ENCODE data around the gene WDFY4. TPM values are rescaled to one million over a fixed set of nuclear protein-coding genes. Genes with fewer than 3 reads are reported as not detected.

WDFY4 gene
- total and polyA plus RNA-seq, 2 of the 4 experiments (the other 2 are of a cell fraction) = not detected

DNA sequence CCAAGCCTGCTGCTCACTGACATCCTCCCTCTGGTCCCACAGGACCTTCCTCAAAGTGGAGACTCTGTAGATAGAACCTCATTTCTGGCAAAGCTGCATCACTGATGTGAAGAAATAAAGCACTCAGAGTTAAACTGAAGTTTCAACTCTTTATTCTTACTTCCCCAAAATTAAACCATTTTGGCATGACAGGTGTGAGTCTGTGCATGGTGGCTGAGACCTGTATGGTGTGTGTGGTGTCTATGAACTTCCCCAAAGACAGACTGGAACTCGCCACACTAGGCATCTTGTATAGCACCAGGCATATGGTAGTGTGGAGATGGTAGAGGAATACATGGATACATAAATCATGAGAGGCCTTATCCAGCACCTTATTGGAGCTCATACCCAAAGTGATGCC is 6.6 kb upstream of the WDFY4 start:
- CTCF ChIA-PET = no interaction called here
- H3K9me3 ChIP-seq (ENCODE audit: control insufficient read depth, insufficient read depth, low read length) = peaks cover 4% of the 10 kb centered on the region
- H3K14ac ChIP-seq (replicated peaks; ENCODE audit: low read depth, low read length) = no peak overlapping the region
- no peak for DNase-seq
- H4K20me1 ChIP-seq (ENCODE audit: insufficient read depth, low read length) = no peaks in the 10 kb centered on the region
- in situ Hi-C loops (cut with MboI; ENCODE audit: low sequenced_read_pairs) = no loop called here
- H2AK5ac ChIP-seq (ENCODE audit: low read depth, low read length) = no peak overlapping the region
- no peak overlapping the region for H2AFZ ChIP-seq (replicated peaks; ENCODE audit: low read length, poor library complexity)
- H3K4me1 ChIP-seq (ENCODE audit: control insufficient read depth, insufficient read depth, low read length) = no peaks in the 10 kb centered on the region
- H2BK15ac ChIP-seq (ENCODE audit: low read depth, low read length) = no peak overlapping the region
- POLR2A ChIA-PET (ENCODE audit: unreplicated experiment) = no interaction called here
- TF ChIP-seq, protein P1, sequence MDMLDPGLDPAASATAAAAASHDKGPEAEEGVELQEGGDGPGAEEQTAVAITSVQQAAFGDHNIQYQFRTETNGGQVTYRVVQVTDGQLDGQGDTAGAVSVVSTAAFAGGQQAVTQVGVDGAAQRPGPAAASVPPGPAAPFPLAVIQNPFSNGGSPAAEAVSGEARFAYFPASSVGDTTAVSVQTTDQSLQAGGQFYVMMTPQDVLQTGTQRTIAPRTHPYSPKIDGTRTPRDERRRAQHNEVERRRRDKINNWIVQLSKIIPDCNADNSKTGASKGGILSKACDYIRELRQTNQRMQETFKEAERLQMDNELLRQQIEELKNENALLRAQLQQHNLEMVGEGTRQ (IDR thresholded peaks at IDR 0.05; ENCODE audit: low read depth, low read length) = no peak
- TF ChIP-seq, protein P2, sequence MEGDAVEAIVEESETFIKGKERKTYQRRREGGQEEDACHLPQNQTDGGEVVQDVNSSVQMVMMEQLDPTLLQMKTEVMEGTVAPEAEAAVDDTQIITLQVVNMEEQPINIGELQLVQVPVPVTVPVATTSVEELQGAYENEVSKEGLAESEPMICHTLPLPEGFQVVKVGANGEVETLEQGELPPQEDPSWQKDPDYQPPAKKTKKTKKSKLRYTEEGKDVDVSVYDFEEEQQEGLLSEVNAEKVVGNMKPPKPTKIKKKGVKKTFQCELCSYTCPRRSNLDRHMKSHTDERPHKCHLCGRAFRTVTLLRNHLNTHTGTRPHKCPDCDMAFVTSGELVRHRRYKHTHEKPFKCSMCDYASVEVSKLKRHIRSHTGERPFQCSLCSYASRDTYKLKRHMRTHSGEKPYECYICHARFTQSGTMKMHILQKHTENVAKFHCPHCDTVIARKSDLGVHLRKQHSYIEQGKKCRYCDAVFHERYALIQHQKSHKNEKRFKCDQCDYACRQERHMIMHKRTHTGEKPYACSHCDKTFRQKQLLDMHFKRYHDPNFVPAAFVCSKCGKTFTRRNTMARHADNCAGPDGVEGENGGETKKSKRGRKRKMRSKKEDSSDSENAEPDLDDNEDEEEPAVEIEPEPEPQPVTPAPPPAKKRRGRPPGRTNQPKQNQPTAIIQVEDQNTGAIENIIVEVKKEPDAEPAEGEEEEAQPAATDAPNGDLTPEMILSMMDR (conservative IDR thresholded peaks at IDR 0.05; ENCODE audit: low read depth, low read length) = no peak
- TF ChIP-seq MXI1 (IDR thresholded peaks at IDR 0.05; ENCODE audit: borderline replicate concordance, low read depth, low read length) = no peak
- no peak for TF ChIP-seq RAD21 (IDR thresholded peaks at IDR 0.05; ENCODE audit: low read length)
- TF ChIP-seq CHD1 (IDR thresholded peaks at IDR 0.05; ENCODE audit: low read depth, low read length) = no peak
- TF ChIP-seq MAFK (IDR thresholded peaks at IDR 0.05; ENCODE audit: low read depth, low read length) = no peak
- no peak for TF ChIP-seq RFX5 (IDR thresholded peaks at IDR 0.05; ENCODE audit: low read depth, low read length)
- TF ChIP-seq BHLHE40 (IDR thresholded peaks at IDR 0.05; ENCODE audit: low read depth, low read length) = no peak
- TF ChIP-seq SMC3 (IDR thresholded peaks at IDR 0.05; ENCODE audit: low read depth, low read length) = no peak
- TF ChIP-seq RCOR1 (IDR thresholded peaks at IDR 0.05; ENCODE audit: insufficient replicate concordance, low read length) = no peak
- H4K5ac ChIP-seq (ENCODE audit: low read depth, low read length) = no peak overlapping the region
- no peaks in the 10 kb centered on the region for H3K9me1 ChIP-seq (ENCODE audit: insufficient read depth, low read length)
- dilution Hi-C loops (cut with HindIII; ENCODE audit: low sequenced_read_pairs, unreplicated experiment) = no loop called here
- no peak overlapping the region for H3K4ac ChIP-seq (ENCODE audit: low read depth, low read length)
- no peak overlapping the region for H3K27ac ChIP-seq (ENCODE audit: insufficient read depth, low read length)
- no peak overlapping the region for H3K4me2 ChIP-seq (ENCODE audit: low read depth, low read length)
- H2BK120ac ChIP-seq (ENCODE audit: low read depth, low read length) = no peak overlapping the region
- H2BK5ac ChIP-seq (ENCODE audit: low read depth, low read length, poor library complexity, severe bottlenecking) = no peak overlapping the region
- H3K27me3 ChIP-seq (ENCODE audit: control insufficient read depth, insufficient read depth, low read length) = peaks cover 3% of the 10 kb centered on the region; the same call in 1 of the 2 replicates
- intact Hi-C loops (cut with micrococcal nuclease) = no loop called here
- H2AK9ac ChIP-seq (replicated peaks; ENCODE audit: low read depth, low read length, poor library complexity) = no peak overlapping the region
- H3K18ac ChIP-seq (ENCODE audit: low read depth, low read length) = no peak overlapping the region
- H4K8ac ChIP-seq (ENCODE audit: low read depth in 2 of 2, low read length in 2 of 2) = no peak overlapping the region
- H3K9ac ChIP-seq (ENCODE audit: low read depth, low read length) = no peak overlapping the region
- no peak overlapping the region for H4K91ac ChIP-seq (ENCODE audit: insufficient read depth, low read depth, low read length)
- no peak overlapping the region for H2BK20ac ChIP-seq (ENCODE audit: low read depth, low read length)
- BruUV-seq (replicated peaks) = no TSS peak
- H3K56ac ChIP-seq (ENCODE audit: extremely low read depth, insufficient read depth, low read length) = no peak overlapping the region
- H3K4me3 ChIP-seq (ENCODE audit: insufficient read depth, low read depth, low read length) = no peak overlapping the region
- ATAC-seq (ENCODE audit: low read depth) = no peak
- WGBS, 2 experiments (ENCODE audit: extremely low coverage in 2 of 2, insufficient read length in 1 of 2) = no CpG with 5 or more reads among the region's 1 CpG
- no peaks in the 10 kb centered on the region for H3K79me1 ChIP-seq (ENCODE audit: low read depth in 1 of 2, low read length in 2 of 2)
- no peak overlapping the region for H3K23ac ChIP-seq (ENCODE audit: low read depth, low read length)
- no peaks in the 10 kb centered on the region for H3K36me3 ChIP-seq (ENCODE audit: control insufficient read depth, insufficient read depth, low read length)

Measured in IMR-90 (cell line).